GM18858 (cell line): ENCODE data around the gene TCF25.
"Not testable (repeated sequence)": the region's sequence is repeated elsewhere in the genome, so short reads cannot be mapped to it uniquely, and the experiment has no call there.

ENCODE experiments used
- ATAC-seq: cut with Tn5 transposase; IDR thresholded peaks from one replicate; pipeline ENCODE4 v1.9.1; 2021; ENCODE audit not compliant: unreplicated experiment

Gene TCF25

DNA sequence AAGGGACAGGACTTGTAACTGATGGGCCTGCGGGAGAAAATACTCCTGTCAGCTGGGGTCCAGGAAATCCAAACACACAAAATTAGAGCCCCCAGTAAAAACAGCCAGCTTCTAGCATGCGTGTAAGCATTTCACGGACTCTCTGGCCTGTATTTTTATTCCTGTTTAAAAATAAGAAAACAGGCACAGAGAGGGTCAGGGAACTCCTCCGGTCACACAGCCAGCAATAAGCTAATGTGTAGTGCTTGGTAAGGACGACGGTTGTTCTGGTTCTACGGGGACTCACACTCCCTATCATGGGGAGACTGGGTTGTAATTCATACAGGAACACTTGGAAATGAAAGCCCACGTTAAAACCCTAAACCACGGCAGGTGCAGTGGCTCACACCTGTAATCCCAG, 1.5 kb upstream of the TCF25 start:
- ATAC-seq = no peak

GRCh38 chr16:89873972-89874689, 739 bp downstream of the TCF25 start:
- ATAC-seq = peak; percentile 40

DNA sequence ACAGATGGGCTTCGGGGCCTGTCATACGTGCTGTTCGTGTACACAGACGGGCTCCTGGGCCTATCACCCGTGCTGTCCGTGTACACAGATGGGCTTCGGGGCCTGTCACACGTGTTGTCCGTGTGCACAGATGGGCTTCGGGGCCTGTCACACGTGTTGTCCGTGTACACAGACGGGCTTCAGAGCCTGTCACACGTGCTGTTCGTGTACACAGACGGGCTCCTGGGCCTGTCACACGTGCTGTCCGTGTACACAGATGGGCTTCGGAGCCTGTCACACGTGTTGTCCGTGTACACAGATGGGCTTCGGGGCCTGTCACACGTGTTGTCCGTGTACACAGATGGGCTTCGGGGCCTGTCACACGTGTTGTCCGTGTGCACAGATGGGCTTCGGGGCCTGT, 5.7 kb downstream of the TCF25 start:
- not testable (repeated sequence) for ATAC-seq

DNA sequence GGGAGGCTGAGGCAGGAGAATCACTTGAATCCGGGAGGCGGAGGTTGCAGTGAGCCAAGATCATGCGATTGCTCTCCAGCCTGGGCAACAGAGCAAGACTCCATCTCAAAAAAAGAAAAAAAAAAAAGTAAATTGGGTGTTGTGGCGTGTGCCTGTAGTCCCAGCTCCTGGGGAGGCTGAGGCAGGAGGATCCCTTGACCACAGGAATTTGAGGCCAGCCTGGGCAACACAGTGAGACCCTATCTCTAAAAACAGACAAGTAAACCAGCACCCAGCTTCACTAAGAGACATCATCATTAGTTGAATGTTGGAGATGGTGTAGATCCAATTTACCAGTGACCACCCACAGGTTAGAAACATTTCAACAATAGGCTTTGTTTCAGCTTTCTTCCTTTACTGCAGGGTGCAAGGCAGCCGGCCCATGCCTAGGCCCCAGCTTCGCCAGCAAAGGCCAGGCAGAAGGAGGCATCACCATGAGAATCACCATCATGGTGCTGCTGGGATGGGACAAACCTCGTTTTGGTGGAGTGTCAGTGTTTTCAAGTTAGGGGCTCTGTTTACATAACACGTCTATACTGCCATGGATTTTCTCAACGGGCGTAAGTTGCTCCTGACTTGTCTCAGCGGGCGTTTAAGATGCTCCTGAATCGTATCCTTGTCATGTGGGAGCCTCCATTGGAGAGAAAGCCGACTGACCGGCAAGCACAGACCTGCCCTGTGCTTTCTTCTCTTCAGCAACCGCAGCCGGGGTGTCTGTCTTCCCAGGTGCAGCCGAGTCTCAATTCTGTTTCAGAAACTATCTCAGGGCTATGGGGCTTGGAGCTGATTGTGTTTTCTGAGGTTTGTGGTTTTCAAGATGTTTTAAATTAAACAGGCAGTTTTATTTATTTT, 7.3 kb downstream of the TCF25 start:
- no peak for ATAC-seq

- no peak for ATAC-seq
Measured at GRCh38 chr16:89881368-89881730, 8.0 kb downstream of the TCF25 start.

DNA sequence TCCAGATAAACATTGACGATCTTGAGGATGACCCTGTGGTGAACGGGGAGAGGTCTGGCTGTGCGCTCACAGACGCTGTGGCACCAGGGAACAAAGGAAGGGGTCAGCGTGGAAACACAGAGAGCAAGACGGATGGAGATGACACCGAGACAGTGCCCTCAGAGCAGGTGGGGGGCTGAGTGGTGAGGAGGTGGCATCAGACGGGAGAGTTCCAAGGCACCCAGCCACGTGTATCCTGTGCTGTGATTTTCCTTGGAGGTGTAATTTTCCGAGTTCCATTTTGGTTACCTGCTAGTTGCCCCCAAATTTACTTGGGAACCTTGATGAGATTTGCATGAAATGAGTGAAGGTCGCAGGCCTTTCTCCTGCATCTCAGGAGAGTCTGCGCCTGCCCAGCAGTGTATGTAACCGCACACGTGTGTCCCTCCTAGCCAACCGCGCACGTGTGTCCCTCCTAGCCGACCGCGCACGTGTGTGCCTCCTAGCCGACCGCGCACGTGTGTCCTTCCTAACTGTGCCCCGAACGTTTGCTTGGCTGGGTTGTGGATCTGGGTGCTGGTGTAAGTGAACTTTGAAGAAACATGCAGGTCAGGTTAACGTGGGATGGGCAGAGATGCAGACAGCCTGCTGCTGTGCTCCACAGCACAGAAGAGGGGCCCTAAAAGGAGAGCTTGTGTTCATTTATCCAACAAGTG, 10.1 kb downstream of the TCF25 start:
- no peak for ATAC-seq

GRCh38 chr16:89884041-89884421, 10.6 kb downstream of the TCF25 start:
- no peak for ATAC-seq

- no peak for ATAC-seq
Measured at GRCh38 chr16:89887243-89887642, 13.9 kb downstream of the TCF25 start.

GRCh38 chr16:89890200-89890599, 16.8 kb downstream of the TCF25 start:
- ATAC-seq = no peak

GRCh38 chr16:89890886-89891657, 17.7 kb downstream of the TCF25 start:
- ATAC-seq = no peak

- no peak for ATAC-seq
Measured at GRCh38 chr16:89892055-89892630, 18.8 kb downstream of the TCF25 start.

DNA sequence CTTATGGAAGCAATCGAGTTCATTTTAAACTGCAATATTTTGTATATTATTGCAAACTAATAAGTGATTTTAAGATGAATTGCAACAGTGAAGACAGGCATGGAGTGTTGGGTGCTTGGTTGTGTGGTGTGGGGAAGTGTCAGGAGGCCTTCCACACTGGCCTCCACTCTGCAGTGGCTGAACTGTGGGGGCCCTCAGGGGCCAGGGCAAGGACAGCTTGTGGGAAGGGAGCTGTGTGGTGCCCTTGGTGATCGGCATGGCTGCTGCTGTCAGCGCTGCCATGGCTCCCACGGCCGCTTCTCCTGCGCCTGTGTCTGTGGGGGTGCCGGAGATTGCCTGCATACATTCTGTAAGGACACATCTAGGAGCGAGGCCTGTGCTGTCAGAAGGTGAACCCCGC, 19.2 kb downstream of the TCF25 start:
- ATAC-seq = no peak

DNA sequence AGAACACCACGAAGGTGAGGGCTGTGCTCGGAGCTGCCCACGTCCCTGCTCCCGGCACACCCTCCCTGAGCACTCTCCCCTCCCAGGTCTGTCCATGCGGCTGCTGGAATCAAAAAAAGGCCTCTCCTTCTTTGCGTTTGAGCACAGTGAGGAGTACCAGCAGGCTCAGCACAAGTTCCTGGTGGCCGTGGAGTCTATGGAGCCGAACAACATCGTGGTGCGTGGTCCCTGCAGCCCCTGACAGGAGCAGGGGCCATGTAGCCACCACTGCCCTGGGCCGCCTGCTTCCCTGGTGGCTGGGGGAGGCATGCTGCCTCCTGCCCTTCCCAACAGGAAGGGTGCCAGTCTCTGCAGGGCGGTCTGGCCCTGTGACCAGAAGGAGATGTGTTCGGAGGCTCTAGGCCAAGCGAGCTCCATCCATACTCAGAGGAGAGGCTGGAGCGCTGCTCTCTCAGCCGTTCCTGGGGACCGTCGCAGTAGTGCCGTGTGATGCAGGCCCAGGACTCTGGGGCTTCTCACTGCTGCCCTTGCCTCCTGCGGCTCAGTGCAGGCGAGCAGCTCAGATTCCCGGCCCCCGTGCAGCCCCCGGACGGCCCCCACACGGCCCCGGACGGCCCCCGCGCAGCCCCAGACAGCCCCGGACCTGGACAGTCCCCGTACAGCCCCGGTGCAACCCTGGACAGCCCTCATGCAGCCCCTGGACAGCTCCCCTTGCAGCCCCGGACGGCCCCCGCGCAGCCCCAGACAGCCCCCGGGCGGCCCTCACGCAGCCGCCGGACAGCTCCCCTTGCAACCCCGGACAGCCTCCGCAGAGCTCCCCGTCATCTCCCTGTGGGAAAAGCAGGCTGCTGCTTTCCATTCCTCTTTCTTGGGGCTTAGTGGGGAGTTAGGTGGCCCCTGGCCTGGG, 20.5 kb downstream of the TCF25 start:
- ATAC-seq = no peak

DNA sequence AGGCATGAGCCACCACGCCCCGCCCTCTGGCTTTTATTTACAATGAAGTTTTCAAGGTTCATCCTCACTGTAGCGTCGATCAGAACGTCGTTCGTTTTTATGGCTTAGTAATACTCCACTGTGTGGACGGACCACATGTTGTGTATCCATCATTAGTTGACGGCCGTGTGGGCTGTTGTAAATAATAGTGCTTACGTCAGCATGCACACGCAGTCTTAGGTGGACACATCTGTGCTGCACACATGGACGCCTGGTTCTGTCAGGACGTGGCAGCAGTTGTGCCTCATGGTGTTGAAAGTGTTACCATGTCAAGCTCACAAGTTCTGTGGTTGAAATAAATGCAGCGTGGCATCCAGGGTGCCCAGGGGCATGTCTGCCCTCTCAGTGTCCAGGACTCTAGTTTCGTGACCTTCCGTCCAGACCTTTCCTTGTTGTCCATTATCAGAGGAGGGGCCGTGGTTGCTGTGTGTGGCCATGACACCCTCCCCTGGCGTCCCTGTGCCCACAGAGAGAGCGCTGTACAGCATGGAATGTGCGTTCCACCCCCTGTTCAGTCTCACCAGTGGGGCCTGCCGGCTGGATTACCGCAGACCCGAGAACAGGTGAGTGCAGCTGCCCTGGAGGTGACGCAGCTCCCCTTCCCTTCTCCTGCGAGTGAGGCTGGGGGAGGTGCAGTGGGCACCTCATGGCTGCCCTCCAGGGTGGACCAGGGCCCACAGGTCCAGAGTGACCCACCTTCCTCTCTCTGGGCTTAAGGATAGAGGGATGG, 22.3 kb downstream of the TCF25 start:
- ATAC-seq = no peak

GRCh38 chr16:89897204-89897603, 23.8 kb downstream of the TCF25 start:
- ATAC-seq = no peak

DNA sequence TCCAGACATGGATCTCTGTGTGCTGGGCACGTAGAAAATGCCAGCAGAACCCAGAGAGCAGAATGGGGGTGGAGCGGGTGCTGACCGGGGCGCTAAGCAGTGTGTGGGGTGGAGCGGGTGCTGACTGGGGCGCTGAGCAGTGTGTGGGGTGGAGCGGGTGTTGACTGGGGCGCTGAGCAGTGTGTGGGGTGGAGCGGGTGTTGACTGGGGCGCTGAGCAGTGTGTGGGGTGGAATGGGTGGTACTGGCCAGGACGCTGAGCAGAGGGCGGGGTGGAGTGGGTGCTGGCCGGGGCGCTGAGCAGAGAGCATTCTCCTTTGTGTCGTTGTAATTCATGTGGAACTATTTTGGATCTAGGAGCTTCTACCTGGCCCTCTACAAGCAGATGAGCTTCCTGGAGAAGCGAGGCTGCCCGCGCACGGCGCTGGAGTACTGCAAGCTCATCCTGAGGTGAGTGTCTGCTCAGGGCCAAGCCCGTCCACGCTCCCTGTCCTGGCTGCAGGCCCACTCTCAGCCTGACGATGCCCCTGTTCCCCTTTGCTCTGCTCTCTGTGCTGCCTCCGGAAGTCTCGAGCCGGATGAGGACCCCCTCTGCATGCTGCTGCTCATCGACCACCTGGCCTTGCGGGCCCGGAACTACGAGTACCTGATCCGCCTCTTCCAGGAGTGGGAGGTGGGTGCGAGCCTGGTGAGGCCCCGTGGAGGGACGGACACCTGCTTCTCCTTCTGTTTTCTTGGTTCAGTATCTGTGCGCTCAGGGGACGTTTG, 25.0 kb downstream of the TCF25 start:
- ATAC-seq = no peak

- ATAC-seq = no peak
Measured at GRCh38 chr16:89899879-89900481, 26.6 kb downstream of the TCF25 start.

- ATAC-seq = no peak
Measured at GRCh38 chr16:89900885-89901284, 27.5 kb downstream of the TCF25 start.
